Stimulated activated CD4-positive, alpha-beta T cell treated with anti-CD3 and anti-CD28 coated beads, TNF-alpha, amount 100 ng/mL, for 1 hour (primary cell): ENCODE measurements around the gene GLIS2.
"Not testable (repeated sequence)": the region's sequence is repeated elsewhere in the genome, so short reads cannot be mapped to it uniquely, and the experiment has no call there.

Experiments
- DNase-seq, 3 donors: peaks; one replicate each; pipeline ENCODE4 v3.0.0-alpha.2; 2020; ENCODE audit warnings: low read depth in 3 of 3, low spot score in 1 of 3

Gene GLIS2

DNA sequence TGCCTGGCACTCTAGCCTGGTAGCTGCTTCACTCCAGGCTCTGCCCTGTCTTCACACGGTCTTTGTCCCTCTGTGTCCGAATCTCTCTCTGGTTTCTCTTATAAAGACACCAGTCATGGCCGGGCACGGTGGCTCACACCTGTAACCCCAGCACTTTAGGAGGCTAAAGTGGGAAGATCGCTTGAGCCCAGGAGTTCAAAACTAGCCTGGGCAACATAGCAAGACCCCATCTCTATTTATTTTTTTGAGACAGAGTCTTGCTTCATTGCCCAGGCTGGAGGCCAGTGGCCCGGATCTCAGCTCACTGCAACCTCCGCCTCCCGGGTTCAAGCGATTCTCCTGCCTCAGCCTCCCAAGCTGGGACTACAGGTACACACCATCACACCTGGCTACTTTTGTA lies 17.8 kb downstream of the GLIS2 start:
- not testable (repeated sequence) for DNase-seq

DNA sequence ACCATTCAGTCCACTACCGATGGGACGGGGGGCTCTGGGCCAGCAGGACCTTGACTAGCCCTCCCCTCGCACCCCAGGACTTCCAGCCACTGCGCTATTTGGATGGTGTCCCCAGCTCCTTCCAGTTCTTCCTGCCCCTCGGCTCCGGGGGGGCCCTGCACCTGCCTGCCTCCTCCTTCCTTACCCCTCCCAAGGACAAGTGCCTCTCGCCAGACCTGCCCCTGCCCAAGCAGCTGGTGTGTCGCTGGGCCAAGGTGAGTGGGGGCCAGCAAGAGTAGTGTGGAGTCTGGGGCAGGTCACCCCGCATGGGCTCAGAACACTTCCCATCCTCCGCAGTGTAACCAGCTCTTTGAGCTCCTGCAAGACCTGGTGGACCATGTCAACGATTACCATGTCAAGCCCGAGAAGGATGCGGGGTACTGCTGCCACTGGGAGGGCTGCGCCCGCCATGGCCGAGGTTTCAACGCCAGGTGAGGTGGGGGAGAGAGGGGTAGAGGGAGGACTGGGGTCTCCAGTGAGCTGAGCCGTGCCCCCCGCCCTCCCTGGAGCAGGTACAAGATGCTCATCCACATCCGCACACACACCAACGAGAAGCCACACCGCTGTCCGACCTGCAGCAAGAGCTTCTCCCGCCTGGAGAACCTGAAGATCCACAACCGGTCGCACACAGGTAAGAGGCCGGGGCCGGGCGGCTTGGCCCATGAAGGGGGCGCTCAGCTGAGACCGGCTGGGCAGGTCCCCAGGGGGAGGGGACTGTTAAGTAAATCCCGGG lies 19.0 kb downstream of the GLIS2 start:
- DNase-seq = no peak

DNA sequence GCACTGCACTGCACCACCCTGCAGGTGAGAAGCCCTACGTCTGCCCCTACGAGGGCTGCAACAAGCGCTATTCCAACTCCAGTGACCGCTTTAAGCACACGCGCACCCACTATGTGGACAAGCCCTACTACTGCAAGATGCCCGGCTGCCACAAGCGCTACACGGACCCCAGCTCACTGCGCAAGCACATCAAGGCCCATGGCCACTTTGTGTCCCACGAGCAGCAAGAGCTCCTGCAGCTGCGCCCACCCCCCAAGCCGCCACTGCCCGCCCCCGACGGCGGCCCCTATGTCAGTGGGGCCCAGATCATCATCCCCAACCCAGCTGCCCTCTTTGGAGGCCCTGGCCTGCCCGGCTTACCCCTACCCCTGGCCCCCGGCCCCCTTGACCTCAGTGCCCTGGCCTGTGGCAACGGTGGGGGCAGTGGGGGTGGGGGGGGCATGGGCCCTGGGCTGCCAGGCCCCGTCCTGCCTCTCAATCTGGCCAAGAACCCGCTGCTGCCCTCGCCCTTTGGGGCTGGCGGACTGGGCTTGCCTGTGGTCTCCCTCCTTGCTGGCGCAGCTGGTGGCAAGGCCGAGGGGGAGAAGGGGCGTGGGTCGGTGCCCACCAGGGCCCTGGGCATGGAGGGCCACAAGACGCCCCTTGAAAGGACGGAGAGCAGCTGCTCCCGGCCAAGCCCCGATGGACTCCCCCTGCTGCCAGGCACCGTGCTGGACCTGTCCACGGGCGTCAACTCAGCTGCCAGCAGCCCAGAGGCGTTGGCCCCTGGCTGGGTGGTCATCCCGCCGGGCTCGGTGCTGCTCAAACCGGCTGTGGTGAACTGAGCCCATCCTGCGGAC lies 21.1 kb downstream of the GLIS2 start:
- DNase-seq = no peak

DNA sequence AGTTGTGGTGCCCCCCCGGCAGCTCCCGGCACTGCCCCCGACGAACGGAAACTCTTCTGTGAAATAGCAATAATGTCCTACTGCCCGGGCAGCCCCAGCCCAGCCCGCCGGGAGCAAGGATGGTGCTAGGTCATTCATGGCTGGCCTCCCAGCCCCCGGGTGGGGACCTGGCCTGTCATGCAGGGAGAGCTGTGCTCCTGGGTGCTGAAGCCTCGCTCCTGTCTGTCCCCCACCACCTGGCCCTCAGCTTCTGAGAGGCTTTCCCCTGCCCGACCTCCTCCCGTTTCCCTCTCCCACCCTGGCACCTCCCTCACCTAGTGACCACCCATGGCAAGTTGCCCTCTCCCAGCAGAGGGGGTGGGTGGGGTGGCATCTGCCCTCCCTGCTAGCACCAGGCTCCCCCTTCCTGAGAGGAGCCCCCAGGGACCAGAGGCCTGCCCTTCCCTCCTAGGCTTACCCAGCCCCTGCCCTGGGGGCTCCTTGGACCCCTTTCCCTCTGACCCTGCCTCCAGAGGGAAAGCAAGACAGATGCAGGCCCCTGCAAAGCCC lies 21.7 kb downstream of the GLIS2 start:
- DNase-seq = no peak

DNA sequence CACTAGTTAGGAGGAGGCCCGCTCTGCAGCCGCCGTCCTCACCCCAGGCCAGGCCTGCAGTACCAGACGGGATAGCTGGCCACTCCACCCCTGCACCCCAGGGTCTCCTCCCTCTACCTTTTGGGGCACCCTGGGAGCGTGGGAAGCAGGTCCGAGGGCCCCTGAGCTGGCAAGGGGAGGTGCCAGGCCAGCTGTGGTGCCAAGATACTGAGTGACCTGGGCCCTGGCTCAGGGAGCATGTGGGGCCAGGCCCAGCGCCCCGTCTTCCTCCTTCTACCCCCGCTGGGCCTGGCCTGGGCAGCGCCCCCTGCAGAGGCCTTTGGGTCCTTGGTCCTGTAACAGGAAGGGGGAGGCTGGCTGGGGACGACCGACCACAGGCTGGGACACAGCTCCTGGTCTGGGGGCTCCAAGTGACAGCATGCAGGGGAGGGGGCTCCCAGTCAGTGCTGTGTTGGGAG lies 22.3 kb downstream of the GLIS2 start:
- no peak for DNase-seq

DNA sequence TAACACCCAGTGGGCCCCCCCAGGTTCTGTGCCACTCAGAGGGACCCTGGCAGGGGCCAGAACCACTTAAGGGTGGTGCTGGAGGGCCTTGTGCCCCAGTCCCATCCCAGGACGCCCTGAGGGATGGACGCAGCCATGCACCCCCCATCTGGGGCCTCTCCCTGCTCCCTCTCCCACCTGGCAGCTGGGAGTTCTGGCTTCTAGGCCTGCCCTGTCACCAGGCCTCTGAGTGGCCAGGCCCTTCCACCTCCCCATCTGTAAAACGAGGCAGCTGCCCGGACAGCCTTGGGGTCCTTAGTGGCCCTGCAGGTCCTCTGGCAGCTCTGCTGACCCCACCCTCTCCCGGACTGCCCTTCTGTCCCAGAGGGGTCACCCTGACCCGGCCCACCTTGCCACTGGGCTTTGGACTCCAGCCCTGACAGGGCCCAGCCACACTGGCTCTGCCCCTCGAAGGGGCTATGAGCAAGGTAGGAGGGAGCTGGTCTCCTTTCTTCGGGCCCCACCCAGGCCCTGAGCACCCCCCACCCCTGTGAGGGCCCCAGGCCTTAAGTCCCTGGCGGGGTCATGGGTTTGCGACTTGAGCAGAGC lies 22.9 kb downstream of the GLIS2 start:
- DNase-seq = no peak

DNA sequence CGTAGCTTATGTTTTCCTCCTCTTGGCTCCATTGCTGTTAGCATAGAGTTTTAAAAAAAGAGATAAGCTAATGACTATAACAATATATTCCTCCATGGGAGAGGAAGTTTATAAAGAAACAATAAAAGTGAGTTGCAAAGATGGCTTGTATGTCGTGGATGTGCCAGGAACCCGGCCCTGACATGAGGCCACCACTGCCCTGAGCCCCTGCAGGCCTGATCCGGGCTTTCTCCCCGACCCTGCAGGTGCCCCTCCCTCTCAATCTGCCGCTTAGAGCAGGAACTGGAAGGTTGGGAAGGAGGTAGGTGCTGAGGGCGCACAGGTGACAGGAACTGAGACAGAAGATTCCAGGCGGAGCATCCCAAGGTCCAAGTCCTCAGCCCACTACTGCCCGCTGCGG lies 23.6 kb downstream of the GLIS2 start:
- no peak for DNase-seq

DNA sequence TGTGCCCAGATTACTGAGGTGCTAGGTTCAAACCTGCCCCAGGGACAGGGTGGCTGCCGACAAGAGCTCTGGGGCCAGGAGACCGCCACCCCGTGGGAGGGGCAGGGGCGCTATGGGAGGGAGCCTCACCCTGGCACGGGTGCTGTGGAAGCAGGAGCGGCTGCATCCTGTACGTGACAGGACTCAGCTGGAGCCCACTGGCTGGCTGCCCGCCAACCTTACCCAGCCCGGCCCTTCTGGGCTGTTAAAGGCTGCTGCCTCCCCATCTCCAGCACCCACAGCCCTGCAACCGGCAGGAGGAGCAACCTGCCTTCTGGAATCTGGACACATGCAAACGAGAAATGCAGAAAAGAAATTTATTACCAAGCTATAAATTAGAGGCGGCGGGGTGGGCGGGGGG lies 24.0 kb downstream of the GLIS2 start:
- DNase-seq = no peak

DNA sequence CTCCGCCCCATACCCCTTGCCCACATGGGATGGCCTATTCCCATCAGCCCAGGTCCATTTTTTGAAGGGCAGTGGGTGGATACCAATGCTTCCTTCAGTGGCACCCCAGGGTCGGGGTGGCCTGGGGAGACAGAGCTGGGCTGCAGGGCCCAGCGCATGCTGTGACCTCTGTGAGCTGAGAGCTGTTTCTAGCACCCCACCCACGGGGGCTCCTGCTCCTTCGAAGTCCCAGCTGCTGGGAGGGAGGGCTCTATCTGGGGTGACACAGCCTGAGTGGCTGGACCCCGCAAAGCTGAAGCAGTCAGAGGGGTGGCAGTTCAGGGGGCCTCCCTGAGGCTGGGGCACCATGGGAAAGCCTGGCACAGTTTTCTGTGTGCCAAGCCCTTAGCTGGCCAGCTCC lies 24.6 kb downstream of the GLIS2 start:
- DNase-seq = no peak

DNA sequence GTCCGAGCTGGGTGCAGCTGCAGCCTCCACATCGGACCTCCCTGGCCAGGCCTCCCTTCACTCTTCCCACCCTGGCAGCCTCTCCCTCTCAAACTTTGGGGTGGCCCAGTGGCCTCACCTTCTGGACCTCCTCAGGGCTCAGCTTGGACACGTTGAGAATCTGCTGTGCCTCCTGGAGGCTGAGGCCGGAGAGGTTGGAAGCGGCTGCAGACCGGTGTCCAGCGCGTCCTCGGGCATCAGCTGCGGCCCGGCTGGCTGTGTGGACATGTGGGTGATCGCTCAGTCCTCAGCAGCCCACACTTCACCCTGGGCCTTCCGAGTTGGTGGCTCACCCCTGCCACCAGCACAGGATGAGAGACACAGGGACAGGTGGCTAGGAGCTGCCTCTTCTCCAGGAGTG lies 25.4 kb downstream of the GLIS2 start:
- DNase-seq = no peak

DNA sequence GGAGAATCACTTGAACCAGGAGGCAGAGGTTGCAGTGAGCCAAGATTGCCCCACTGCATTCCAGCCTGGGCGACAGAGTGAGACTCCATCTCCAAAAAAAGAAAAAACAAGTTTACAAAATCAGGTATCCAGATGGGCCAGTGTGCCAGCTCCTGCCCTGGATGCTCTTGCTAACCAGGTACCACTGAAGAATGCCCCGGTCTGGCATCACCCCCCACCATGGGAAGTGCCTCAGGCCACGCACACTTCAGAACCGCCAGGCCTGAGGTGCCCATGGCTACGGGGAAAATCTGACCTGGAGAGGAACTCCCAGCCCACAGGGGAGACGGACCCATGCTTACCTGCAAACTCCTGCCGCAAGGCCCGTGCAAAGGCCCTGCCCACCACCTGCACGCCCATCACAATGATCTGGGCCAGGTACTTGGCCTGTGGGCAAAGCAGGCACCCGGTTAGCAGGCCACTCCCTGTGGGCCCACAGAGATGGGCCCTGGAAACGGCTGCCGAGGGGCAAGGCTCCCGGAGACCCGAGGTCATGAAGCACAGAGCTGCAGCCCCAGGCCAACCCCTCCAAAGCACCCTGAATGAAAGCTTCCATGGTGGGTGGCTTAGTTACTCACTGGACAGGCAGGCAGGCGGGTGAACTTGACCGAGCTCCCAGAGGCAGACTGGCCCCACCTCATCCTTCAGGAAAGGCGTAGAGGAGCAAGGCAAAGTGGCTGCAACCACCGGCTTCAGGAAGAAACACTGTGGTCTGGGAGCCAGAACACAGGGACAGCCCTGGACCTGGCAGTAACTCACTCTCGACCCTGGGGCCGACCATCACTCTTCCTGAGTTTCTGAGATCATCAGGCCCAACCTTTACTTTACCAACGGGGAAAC lies 27.2 kb downstream of the GLIS2 start:
- no peak for DNase-seq

DNA sequence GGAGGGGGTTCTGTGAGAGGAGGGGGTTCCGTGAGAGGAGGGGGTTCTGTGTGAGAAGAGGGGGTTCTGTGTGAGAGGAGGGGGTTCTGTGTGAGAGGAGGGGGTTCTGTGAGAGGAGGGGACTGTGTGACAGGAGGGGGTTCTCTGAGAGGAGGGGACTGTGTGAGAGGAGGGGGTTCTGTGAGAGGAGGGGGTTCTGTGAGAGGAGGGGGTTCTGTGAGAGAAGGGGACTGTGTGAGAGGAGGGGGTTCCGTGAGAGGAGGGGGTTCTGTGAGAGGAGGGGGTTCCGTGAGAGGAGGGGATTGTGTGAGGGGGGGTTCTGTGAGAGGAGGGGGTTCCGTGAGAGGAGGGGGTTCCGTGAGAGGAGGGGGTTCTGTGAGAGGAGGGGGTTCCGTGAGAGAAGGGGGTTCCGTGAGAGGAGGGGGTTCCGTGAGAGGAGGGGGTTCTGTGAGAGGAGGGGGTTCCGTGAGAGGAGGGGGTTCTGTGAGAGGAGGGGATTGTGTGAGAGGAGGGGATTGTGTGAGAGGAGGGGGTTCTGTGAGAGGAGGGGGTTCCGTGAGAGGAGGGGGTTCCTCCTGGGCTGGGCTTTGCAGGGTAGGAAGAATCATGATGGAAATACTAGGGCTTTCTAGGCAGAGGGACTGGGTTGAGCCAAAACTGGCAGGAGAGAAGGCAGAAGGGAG lies 28.6 kb downstream of the GLIS2 start:
- not testable (repeated sequence) for DNase-seq

DNA sequence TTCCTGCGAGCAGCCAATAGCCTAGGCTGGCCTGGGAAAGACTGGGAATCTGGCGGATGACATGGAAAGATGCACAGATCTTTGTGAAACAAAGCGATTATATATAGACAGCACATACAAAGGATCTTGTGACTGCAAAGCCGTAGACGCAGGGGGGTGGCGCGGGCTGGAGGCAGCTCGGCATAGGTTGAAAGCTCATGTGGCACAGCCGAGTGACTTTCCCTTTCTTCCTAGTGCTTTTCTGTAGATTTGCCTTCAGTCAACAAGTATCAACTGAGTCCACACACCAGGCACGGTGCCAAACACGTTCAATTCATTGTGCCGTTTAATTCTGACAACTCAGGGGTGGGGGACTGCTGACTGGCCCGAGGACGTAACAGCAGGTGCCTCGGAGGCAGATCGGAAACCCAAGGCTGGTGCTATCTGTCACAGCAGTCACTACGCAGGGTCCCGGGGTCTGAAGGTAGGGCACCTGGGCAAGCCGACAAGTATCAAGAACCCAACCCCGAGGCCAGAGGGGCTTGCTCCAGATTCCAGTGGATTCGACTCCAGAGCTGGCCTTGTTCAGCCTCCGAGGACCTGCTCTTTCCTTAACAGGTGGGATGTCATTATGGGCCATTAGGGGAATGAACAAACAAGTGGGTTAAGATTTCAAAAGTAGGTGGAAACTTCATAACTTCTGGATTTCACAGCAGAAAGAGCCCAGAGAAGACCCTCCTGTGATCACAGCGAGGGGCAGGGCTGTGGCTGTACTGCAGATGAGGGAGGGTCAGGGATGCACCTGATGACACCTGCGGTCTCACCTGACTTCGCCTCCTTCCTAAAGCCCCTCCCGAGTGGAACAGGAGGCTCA lies 29.3 kb downstream of the GLIS2 start:
- DNase-seq = no peak

DNA sequence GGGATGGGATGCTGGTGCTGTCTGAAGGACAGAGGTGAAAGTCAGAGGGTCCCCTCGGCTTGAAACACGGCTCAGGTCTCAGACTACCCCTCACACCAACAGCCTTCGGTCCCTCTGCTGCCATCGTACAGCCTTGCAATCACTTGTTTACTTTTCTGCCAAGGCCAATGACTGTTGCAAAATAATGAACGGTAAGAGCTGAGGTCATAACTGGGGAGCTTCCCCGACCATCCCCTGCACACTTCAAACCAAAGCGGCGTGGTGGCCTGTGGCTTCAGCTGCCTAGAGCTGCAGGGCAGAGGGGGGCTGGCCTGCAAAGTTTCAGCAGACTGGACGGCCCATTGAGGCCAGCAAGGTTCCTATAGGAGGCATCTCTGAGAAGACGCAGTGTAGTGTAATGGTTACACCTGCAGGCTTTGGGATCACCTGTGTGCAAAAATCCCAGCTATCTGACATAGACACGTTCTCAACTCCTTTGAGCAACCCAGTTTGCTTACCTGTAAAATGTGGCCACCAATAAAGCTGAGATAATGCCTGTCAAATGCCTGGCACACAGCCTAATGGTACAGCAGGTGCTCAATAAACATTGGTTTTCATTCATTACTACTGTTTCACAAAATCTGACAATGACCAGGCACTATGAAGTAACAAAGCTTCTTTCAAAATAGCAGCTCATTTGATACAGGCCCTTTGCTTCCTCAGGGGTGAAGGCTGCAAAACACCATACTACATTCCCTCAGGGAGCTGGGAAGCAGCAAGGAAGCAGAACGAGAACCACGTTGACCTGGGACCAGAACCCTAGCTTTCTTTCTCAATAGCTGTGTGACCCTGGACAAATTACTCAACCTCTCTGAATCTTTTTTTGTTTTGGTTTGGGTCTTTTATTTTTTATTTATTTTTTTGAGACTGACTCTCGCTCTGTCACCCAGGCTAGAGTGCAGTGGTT lies 30.2 kb downstream of the GLIS2 start:
- no peak for DNase-seq

DNA sequence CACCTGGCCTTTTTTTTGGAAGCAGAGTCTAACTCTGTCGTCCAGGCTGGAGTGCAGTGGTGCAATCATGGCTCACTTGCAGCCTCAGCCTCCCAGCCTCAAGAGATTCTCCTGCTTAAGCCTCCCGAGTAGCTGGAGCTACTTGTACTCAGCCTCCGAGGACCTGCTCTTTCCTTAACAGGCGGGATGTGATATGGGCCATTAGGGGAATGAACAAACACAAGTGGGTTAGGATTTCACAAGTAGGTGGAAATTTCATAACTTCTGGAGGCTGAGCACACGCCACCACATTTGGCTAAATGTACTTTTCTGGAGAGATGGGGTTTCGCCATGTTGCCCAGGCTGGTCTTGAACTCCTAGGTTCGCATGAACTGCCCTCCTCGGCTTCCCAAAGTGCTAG lies 31.1 kb downstream of the GLIS2 start:
- DNase-seq = no peak

DNA sequence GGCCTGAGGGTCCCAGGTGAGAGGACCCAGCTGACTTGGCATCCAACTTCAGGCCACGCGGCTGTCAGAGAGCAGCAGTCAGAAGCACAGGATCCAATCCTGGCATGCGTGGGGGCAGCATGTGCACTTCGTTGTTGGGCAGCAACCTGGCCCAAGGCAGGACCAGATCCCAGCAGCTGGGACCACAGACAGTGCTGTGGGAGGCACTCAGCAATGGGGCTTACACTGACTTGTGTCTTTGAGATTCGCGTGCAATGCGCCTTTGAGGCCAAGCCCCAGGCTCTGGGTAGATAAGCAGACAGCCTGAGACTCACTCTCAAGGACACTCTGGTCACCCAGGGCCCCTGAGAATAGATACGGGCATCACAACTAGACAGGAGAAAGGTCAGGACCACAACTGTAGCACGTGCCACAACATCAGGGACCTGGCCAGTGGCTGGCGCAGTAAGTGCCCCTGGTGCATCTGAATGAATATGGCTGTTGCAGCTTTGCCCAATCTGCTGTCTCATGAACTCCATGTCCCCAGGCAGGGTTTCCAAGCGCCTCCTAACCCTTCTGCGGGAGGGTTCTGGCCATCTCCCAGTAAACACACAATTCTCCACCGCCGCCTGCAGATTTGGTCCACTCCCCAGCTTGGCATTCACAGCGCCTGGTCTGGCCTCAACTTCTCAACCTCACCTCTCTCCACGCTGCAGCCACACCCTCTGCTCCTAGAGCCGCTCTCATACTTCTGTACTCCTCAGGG lies 32.1 kb downstream of the GLIS2 start:
- DNase-seq = no peak

DNA sequence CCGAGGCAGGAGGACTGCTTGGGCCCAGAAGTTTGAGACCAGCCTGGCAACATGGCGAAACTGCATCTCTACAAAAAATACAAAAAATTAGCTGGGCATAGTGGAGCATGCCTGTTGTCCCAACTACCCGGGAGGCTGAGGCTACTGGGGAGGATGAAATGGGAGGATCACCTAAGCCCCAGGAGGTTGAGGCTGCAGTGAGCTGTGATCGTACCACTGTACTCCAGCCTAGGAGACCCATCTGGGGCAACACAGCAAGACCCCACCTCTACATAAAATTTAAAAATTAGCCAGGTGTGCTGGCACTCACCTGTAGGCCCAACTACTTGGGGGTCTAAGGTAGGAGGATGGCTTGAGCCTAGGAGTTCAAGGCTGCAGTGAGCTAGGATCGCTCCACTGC lies 33.5 kb downstream of the GLIS2 start:
- DNase-seq = no peak
